Endothelial cell (in vitro differentiated cells): ENCODE results near the gene NPAS2. TPM values are rescaled to one million over a fixed set of nuclear protein-coding genes. Genes with fewer than 3 reads are reported as not detected.

ENCODE experiments used
- DNase-seq: peaks from one replicate; pipeline ENCODE4 v3.0.0; 2021; ENCODE audit warnings: low spot score
- H3K27ac Mint-ChIP-seq: one replicate; pipeline ENCODE4 v1.8.0; 2021; ENCODE audit warnings: mixed read lengths, inconsistent platforms; ENCODE audit not compliant: unreplicated experiment
- H3K27me3 Mint-ChIP-seq: one replicate; pipeline ENCODE4 v1.8.0; 2021; ENCODE audit warnings: mild to moderate bottlenecking, moderate library complexity, mixed read lengths, inconsistent platforms; ENCODE audit not compliant: unreplicated experiment
- H3K36me3 Mint-ChIP-seq: one replicate; pipeline ENCODE4 v1.8.0; 2021; ENCODE audit warnings: mild to moderate bottlenecking, low read depth, mixed read lengths, inconsistent platforms; ENCODE audit not compliant: unreplicated experiment
- H3K4me1 Mint-ChIP-seq: one replicate; pipeline ENCODE4 v1.8.0; 2021; ENCODE audit warnings: mild to moderate bottlenecking, mixed read lengths, inconsistent platforms; ENCODE audit not compliant: unreplicated experiment
- H3K4me3 Mint-ChIP-seq: one replicate; pipeline ENCODE4 v1.8.0; 2021; ENCODE audit warnings: mild to moderate bottlenecking, mixed read lengths, inconsistent platforms; ENCODE audit not compliant: unreplicated experiment
- H3K9me3 Mint-ChIP-seq: one replicate; pipeline ENCODE4 v1.8.0; 2021; ENCODE audit warnings: mixed read lengths, inconsistent platforms; ENCODE audit not compliant: unreplicated experiment
- CTCF ChIP-seq: fragments of 200-600 bp; sonication (generic); IDR thresholded peaks from one replicate; pipeline ENCODE4 v1.5.0; 2021; ENCODE audit warnings: antibody characterized with exemption; ENCODE audit not compliant: unreplicated experiment
- total RNA-seq: library from RNA; stranded (reverse); fragmentation: NEBNext Ultra II Directional; extraction: Animal tissue kit (Norgen Biotek cat#: 25700); gene quantifications from one replicate; pipeline ENCODE4 v1.2.1, GENCODE V29; 2021; ENCODE audit not compliant: unreplicated experiment

Gene NPAS2
- total RNA-seq, 1 donor from 2014 or later: 70.1 TPM

- Mint-ChIP-seq H3K27ac (no peak overlapping the region), H3K36me3 (peaks cover 49% of the 10 kb centered on the region), H3K9me3 (no peaks in the 10 kb centered on the region), H3K4me1 (peaks cover 2% of the 10 kb centered on the region), H3K4me3 (no peak overlapping the region), H3K27me3 (peaks cover 3% of the 10 kb centered on the region)
- no peak for DNase-seq
- no peak for TF ChIP-seq CTCF
Measured at GRCh38 chr2:100936070-100936741, 116.3 kb downstream of the NPAS2 start.

DNA sequence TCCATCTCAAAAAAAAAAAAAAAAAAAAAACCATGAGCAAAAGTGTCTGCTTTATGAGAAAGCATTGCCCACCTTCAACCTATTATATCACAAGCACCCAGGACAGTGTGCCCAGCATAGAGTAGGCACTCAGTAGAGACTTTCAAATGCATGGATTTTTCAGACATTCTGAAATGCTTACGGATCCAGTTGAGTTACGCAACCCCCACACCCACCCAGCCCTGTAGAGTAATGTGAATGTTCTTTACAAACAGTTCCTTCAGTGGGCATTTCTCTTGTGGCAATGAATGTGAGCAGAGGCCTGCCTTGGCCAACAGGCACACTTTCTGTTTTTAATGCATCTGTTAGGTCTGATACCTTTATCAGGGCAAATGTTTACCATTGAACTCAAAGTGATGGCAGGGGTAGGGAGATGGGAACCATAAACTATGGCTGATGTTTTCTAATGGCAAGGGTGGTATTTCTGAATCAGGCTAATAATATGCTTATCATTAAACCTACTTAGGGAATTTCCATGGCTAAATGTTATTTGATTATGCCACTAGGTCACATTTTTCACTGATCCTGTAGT is 117.1 kb downstream of the NPAS2 start:
- Mint-ChIP-seq H3K27ac (no peak overlapping the region), H3K27me3 (peaks cover 7% of the 10 kb centered on the region), H3K36me3 (peaks cover 53% of the 10 kb centered on the region), H3K4me3 (no peak overlapping the region), H3K9me3 (no peaks in the 10 kb centered on the region), H3K4me1 (peaks cover 9% of the 10 kb centered on the region)
- DNase-seq: no peak
- no peak for TF ChIP-seq CTCF

DNA sequence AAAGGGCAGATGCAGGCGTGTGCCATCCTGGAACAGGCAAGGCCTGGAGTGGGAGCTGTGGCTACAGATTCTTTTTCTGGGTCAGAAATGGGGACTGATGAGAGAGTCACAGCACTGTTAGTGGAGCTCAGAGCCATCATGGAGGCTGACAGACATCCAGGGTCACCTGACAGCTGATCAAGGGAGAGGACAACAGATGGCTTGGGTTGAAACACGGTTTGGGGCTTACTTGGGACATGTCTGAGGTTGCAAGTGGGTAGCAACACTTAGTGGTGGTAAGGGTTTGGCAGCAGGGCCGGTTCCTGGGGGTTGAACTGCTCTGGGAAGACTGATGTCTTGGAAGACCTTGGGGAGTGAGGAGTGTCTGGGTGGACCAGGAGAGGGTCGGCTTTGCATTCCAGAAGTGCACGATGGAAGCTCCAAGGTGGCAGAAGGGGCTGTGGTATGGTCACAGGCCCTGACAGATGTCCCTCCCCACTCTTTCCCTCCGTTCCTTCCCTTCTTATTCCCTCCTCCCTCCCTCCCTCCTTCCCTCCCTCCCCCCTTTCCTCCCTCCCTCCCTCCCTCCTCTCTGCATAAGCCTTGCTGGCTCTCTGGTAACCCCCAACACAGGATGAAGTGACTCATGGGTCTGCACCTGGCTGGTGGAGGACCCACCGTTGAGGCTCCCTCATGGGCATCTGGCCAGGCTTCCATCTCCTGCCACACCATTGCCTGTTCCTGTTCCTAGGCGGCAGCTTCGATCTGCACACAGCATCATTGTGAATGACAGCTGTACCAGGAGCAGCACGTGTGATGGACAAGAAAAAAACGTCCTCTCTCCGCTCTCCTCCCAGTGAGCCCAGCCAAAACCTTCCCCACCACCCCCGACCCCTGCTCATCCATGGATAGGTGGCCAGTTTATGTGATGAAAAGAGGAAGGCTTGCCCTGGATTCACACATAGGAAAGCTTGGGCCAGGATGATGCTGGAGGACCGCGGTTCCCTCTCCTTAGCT is 118.4 kb downstream of the NPAS2 start:
- Mint-ChIP-seq H3K4me1 (peaks cover 13% of the 10 kb centered on the region), H3K36me3 (peaks cover 61% of the 10 kb centered on the region), H3K27me3 (peaks cover 7% of the 10 kb centered on the region), H3K9me3 (no peaks in the 10 kb centered on the region), H3K4me3 (no peak overlapping the region), H3K27ac (no peak overlapping the region)
- no peak for DNase-seq
- no peak for TF ChIP-seq CTCF

DNA sequence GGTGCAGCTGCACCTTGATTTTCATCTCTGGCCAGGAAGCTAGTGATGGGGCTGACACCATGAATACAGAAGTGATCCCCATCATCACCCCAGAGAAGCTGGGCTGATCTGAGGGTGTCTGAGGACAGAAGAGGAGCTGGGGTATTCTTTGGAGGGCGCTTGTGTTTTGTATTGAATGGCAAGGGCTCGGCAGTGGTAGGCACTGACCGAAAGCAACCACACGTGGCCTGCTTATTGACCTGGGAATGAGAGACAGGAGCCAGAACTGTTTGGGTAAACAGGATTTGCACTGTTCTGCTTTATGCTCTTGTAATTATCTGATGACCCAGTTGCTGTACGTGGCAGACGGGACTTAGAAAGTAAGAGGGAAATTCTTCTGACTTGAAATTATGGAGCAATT is 119.5 kb downstream of the NPAS2 start:
- Mint-ChIP-seq H3K27ac (no peak overlapping the region), H3K36me3 (peaks cover 65% of the 10 kb centered on the region), H3K9me3 (no peaks in the 10 kb centered on the region), H3K4me1 (peaks cover 13% of the 10 kb centered on the region), H3K27me3 (peaks cover 7% of the 10 kb centered on the region), H3K4me3 (no peak overlapping the region)
- no peak for DNase-seq
- no peak for TF ChIP-seq CTCF
